Measurements from ENCODE around the gene MARCO.

Gene MARCO

DNA sequence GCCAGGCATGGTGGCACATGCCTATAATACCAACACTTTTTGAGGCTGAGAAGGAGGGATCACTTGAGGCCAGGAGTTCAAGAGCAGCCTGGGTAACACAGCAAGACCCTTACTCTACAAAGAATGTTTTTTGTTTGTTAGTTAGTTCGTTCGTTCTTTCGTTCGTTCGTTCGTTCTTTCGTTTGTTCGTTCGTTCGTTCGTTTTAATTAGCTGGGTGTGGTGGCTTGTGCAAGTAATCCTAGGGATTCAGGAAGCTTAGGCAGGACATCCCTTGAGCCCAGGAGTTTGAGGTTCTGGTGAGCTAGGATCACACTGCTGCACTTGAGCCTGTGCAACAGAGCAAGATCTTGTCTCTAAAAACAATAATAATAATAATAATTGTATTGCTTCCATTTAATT is 98.7 kb downstream of the MARCO start:
- DNase-seq (ENCODE audit: low read depth, low spot score): no peak
